ENCODE results near the gene OSBP2. TPM values are rescaled to one million over a fixed set of nuclear protein-coding genes. Genes with fewer than 3 reads are reported as not detected.

The OSBP2 gene
- total and polyA plus RNA-seq, 10 of the 15 experiments (the other 5 are each of a cell fraction or from before 2014, with no cell fraction given) = 0.11 to 7.7 (median 3.6) TPM

DNA sequence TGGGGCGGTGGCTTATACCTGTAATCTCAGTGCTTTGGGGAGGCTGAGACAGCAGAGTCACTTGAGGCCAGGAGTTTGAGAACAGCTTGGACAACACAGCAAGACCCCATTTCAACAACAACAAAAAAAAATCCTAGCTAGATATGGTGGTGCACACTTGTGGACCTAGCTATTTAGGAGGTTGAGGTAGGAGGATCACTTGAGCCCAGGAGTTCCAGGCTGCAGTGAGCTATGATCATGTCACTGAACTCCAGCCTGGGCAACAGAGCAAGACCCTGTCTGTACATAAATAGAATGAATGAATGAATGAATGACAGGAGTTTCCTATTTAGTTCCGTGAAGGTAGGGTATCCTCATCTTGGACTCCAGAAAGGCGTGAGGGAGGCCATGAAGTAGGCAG lies 107.0 kb downstream of the OSBP2 start:
- WGBS (ENCODE audit: insufficient coverage, insufficient replicate concordance, low lambda C conversion rate, missing lambda C conversion rate) = 35% methylated on average over 3 of the region's 3 CpGs
- H3K4me3 ChIP-seq = no peak overlapping the region
- H2AFZ ChIP-seq (ENCODE audit: control insufficient read depth, low read depth, low read length) = no peak overlapping the region
- H3K27ac ChIP-seq (ENCODE audit: control insufficient read depth, insufficient read depth) = no peak overlapping the region
- no peaks in the 10 kb centered on the region for H3K36me3 ChIP-seq (ENCODE audit: control insufficient read depth in 2 of 2, insufficient read depth in 2 of 2, low read length in 1 of 2)
- H3K79me2 ChIP-seq (ENCODE audit: control insufficient read depth, insufficient read depth, low read length) = no peaks in the 10 kb centered on the region
- H3K4me2 ChIP-seq (ENCODE audit: control insufficient read depth, insufficient read depth) = no peak overlapping the region
- no peaks in the 10 kb centered on the region for H3K9me3 ChIP-seq (replicated peaks; ENCODE audit: control insufficient read depth, insufficient read depth, low read length)
- no peak for TF ChIP-seq SIN3A (IDR thresholded peaks at IDR 0.05; ENCODE audit: low read depth, low read length)
- TF ChIP-seq NR2C2 (IDR thresholded peaks at IDR 0.05; ENCODE audit: borderline replicate concordance, control insufficient read depth, insufficient read length, low read depth) = no peak
- TF ChIP-seq CREB1 (IDR thresholded peaks at IDR 0.05; ENCODE audit: low read depth) = no peak
- TF ChIP-seq, protein P1, sequence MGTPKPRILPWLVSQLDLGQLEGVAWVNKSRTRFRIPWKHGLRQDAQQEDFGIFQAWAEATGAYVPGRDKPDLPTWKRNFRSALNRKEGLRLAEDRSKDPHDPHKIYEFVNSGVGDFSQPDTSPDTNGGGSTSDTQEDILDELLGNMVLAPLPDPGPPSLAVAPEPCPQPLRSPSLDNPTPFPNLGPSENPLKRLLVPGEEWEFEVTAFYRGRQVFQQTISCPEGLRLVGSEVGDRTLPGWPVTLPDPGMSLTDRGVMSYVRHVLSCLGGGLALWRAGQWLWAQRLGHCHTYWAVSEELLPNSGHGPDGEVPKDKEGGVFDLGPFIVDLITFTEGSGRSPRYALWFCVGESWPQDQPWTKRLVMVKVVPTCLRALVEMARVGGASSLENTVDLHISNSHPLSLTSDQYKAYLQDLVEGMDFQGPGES (IDR thresholded peaks at IDR 0.05) = no peak
- no peak for TF ChIP-seq MXI1 (IDR thresholded peaks at IDR 0.05; ENCODE audit: low read depth, low read length)
- TF ChIP-seq SMAD5 (IDR thresholded peaks at IDR 0.05; ENCODE audit: low read depth) = no peak
- no peak for TF ChIP-seq TCF7 (IDR thresholded peaks at IDR 0.05; ENCODE audit: borderline replicate concordance)
- no peak for TF ChIP-seq KAT2A (conservative IDR thresholded peaks at IDR 0.05; ENCODE audit: control insufficient read depth, low read depth, low read length)
- TF ChIP-seq, protein P2, sequence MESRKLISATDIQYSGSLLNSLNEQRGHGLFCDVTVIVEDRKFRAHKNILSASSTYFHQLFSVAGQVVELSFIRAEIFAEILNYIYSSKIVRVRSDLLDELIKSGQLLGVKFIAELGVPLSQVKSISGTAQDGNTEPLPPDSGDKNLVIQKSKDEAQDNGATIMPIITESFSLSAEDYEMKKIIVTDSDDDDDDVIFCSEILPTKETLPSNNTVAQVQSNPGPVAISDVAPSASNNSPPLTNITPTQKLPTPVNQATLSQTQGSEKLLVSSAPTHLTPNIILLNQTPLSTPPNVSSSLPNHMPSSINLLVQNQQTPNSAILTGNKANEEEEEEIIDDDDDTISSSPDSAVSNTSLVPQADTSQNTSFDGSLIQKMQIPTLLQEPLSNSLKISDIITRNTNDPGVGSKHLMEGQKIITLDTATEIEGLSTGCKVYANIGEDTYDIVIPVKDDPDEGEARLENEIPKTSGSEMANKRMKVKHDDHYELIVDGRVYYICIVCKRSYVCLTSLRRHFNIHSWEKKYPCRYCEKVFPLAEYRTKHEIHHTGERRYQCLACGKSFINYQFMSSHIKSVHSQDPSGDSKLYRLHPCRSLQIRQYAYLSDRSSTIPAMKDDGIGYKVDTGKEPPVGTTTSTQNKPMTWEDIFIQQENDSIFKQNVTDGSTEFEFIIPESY (IDR thresholded peaks at IDR 0.05) = no peak
- TF ChIP-seq SUZ12 (IDR thresholded peaks at IDR 0.05; ENCODE audit: unreplicated experiment) = no peak
- TF ChIP-seq BCL11A (IDR thresholded peaks at IDR 0.05; ENCODE audit: low read depth, low read length) = no peak
- TF ChIP-seq ZBED1 (IDR thresholded peaks at IDR 0.05; ENCODE audit: borderline replicate concordance) = no peak
- TF ChIP-seq, protein P3, sequence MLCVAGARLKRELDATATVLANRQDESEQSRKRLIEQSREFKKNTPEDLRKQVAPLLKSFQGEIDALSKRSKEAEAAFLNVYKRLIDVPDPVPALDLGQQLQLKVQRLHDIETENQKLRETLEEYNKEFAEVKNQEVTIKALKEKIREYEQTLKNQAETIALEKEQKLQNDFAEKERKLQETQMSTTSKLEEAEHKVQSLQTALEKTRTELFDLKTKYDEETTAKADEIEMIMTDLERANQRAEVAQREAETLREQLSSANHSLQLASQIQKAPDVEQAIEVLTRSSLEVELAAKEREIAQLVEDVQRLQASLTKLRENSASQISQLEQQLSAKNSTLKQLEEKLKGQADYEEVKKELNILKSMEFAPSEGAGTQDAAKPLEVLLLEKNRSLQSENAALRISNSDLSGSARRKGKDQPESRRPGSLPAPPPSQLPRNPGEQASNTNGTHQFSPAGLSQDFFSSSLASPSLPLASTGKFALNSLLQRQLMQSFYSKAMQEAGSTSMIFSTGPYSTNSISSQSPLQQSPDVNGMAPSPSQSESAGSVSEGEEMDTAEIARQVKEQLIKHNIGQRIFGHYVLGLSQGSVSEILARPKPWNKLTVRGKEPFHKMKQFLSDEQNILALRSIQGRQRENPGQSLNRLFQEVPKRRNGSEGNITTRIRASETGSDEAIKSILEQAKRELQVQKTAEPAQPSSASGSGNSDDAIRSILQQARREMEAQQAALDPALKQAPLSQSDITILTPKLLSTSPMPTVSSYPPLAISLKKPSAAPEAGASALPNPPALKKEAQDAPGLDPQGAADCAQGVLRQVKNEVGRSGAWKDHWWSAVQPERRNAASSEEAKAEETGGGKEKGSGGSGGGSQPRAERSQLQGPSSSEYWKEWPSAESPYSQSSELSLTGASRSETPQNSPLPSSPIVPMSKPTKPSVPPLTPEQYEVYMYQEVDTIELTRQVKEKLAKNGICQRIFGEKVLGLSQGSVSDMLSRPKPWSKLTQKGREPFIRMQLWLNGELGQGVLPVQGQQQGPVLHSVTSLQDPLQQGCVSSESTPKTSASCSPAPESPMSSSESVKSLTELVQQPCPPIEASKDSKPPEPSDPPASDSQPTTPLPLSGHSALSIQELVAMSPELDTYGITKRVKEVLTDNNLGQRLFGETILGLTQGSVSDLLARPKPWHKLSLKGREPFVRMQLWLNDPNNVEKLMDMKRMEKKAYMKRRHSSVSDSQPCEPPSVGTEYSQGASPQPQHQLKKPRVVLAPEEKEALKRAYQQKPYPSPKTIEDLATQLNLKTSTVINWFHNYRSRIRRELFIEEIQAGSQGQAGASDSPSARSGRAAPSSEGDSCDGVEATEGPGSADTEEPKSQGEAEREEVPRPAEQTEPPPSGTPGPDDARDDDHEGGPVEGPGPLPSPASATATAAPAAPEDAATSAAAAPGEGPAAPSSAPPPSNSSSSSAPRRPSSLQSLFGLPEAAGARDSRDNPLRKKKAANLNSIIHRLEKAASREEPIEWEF (IDR thresholded peaks at IDR 0.05; ENCODE audit: insufficient replicate concordance, low read depth, low read length) = no peak
- no peak for TF ChIP-seq RB1 (IDR thresholded peaks at IDR 0.05; ENCODE audit: borderline replicate concordance)
- no peak for TF ChIP-seq IKZF2 (IDR thresholded peaks at IDR 0.05)
- TF ChIP-seq GABPA (IDR thresholded peaks at IDR 0.05; ENCODE audit: low read depth) = no peak
- ChIA-PET CTCF (no interaction called here), RAD21 (ENCODE audit: unreplicated experiment) (no interaction called here), POLR2A (no interaction called here), SMC1A (ENCODE audit: uncharacterized antibody, unreplicated experiment) (no interaction called here)
- in situ Hi-C loops (cut with MboI) = no loop called here
- no TSS peak for BruUV-seq (replicated peaks)
- FAIRE-seq (no peak), ATAC-seq (no peak), DNase-seq (ENCODE audit: low read depth, low spot score) (no peak)
- H3K27me3 ChIP-seq (replicated peaks in 1 of 2; ENCODE audit: control insufficient read depth in 2 of 2, insufficient read depth in 2 of 2, low read length in 1 of 2) = peaks cover 3% of the 10 kb centered on the region in 2 experiments; a peak in 2 of 4 replicates
- peaks cover 3% of the 10 kb centered on the region for H4K20me1 ChIP-seq (ENCODE audit: control insufficient read depth, insufficient read depth)
- no peaks in the 10 kb centered on the region for H3K4me1 ChIP-seq (ENCODE audit: control insufficient read depth, insufficient read depth, low read length)
- no peak overlapping the region for H3K9ac ChIP-seq (ENCODE audit: control insufficient read depth, insufficient read depth, low read length)
- intact Hi-C loops (cut with micrococcal nuclease; ENCODE audit: unreplicated experiment) = no loop called here
